ENCODE results near the gene SEC31B.

GRCh38 chr10:100568912-100569311 lies 49.3 kb upstream of the SEC31B start:
- TF ChIP-seq, protein P1, sequence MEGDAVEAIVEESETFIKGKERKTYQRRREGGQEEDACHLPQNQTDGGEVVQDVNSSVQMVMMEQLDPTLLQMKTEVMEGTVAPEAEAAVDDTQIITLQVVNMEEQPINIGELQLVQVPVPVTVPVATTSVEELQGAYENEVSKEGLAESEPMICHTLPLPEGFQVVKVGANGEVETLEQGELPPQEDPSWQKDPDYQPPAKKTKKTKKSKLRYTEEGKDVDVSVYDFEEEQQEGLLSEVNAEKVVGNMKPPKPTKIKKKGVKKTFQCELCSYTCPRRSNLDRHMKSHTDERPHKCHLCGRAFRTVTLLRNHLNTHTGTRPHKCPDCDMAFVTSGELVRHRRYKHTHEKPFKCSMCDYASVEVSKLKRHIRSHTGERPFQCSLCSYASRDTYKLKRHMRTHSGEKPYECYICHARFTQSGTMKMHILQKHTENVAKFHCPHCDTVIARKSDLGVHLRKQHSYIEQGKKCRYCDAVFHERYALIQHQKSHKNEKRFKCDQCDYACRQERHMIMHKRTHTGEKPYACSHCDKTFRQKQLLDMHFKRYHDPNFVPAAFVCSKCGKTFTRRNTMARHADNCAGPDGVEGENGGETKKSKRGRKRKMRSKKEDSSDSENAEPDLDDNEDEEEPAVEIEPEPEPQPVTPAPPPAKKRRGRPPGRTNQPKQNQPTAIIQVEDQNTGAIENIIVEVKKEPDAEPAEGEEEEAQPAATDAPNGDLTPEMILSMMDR (IDR thresholded peaks at IDR 0.05; ENCODE audit: low read length), result no peak
- TF ChIP-seq EZH2 (IDR thresholded peaks at IDR 0.05; ENCODE audit: borderline replicate concordance, low read length), result no peak

Data from OCI-LY1 (cell line).